Glomerular visceral epithelial cell (primary cell): ENCODE measurements around the gene TMA7B.
A peak's percentile ranks its signal among the peaks of the same experiment; 100 is the strongest.
"Not testable (repeated sequence)": the region's sequence is repeated elsewhere in the genome, so short reads cannot be mapped to it uniquely, and the experiment has no call there.

Experiments used
- DNase-seq: peaks from one replicate; pipeline ENCODE4 v3.0.0-alpha.2; 2016; ENCODE audit errors: extremely low spot score

The TMA7B gene

GRCh38 chr22:39983346-39983745 is 23.1 kb downstream of the TMA7B start:
- DNase-seq, result no peak

- no peak for DNase-seq
Observed at GRCh38 chr22:39984006-39984405, 23.8 kb downstream of the TMA7B start.

GRCh38 chr22:39984746-39985145 is 24.5 kb downstream of the TMA7B start:
- no peak for DNase-seq

GRCh38 chr22:39985383-39986035 is 25.3 kb downstream of the TMA7B start:
- no peak for DNase-seq

GRCh38 chr22:39988386-39989114 is 28.4 kb downstream of the TMA7B start:
- DNase-seq, result no peak

GRCh38 chr22:39989633-39990032 is 29.4 kb downstream of the TMA7B start:
- DNase-seq, result no peak

- DNase-seq, result no peak
Observed at GRCh38 chr22:39990686-39991085, 30.5 kb downstream of the TMA7B start.

GRCh38 chr22:39991159-39991860 is 31.1 kb downstream of the TMA7B start:
- no peak for DNase-seq

GRCh38 chr22:39992088-39992826 is 32.1 kb downstream of the TMA7B start:
- DNase-seq, result no peak

- DNase-seq, result not testable (repeated sequence)
Observed at GRCh38 chr22:39992894-39993293, 32.7 kb downstream of the TMA7B start.

- DNase-seq, result no peak
Observed at GRCh38 chr22:39994041-39994565, 33.9 kb downstream of the TMA7B start.

- DNase-seq, result no peak
Observed at GRCh38 chr22:39994566-39995392, 34.6 kb downstream of the TMA7B start, which contains the start of gene FAM83F. Gene FAM83F, plus strand, starts transcription at chr22:39994954. Its CDS starts 89 bp downstream, at chr22:39995043.

GRCh38 chr22:39995393-39996252 is 35.4 kb downstream of the TMA7B start:
- no peak for DNase-seq

GRCh38 chr22:39996732-39997131 is 36.5 kb downstream of the TMA7B start:
- no peak for DNase-seq

GRCh38 chr22:39997421-39997820 is 37.2 kb downstream of the TMA7B start:
- no peak for DNase-seq

GRCh38 chr22:39997939-39998726 is 37.9 kb downstream of the TMA7B start:
- peak; percentile 28 for DNase-seq

- DNase-seq, result peak; percentile 33
Observed at GRCh38 chr22:39999144-39999757, 39.1 kb downstream of the TMA7B start.

GRCh38 chr22:40000171-40000570 is 40.0 kb downstream of the TMA7B start:
- no peak for DNase-seq

- DNase-seq, result no peak
Observed at GRCh38 chr22:40001106-40001505, 40.9 kb downstream of the TMA7B start.
